ENCODE measurements around the gene SLC6A13. TPM values are rescaled to one million over a fixed set of nuclear protein-coding genes. Genes with fewer than 3 reads are reported as not detected.

Gene SLC6A13
- total and polyA plus RNA-seq, 2 of the 8 experiments (the other 6 are each of a cell fraction or from before 2014, with no cell fraction given), result 0.03 TPM; not detected in 1

DNA sequence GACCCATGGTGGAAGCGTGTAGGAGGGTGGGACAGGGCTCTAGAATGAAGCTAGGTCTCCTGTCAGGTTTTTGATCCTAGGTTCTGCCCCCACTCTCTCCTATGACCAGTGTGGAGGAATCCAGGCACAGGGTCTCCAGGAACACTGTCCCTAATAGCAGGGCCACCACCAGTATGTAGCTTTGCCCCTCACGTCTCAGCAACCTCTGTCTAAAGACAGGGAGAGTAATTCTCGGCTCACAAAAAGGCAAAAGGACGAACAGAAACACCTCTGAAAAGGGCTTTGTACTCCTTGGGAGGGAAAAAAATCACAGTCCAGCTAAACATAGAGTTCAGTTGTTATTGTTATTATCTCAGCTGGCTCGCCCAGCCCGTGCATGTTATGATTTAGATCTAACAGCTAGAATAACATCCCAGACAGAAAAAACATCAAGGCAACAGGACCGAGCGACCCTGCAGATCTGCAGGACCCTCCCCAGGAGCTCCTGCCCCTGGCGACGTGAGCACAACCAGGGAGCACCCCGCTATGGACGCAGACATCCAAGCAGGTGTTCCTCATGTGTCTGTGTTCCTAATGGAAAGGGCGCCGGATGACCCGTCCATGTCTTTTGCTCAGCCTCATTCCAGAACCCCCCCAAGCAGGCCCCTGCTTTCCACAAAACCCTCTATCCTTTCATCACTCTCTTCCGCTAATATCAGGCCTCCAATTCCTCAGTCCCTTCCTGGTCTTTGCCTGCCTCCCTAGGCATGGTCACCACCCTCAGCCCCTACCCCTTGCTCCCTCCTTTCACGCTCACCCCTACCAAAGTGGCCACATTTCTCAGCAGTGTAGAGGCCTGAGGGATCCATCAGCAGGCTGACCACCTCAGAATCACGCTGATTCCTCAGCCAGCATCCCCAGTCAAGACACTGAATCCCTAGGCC lies 34.5 kb downstream of the SLC6A13 start:
- H3K36me3 ChIP-seq (ENCODE audit: control insufficient read depth in 2 of 4, insufficient read depth in 4 of 4, low read length in 3 of 4), result no peaks in the 10 kb centered on the region
- peaks cover 0 to 2% (median 0%) of the 10 kb centered on the region in 4 experiments; a peak in 3 of 7 replicates for H3K27me3 ChIP-seq (replicated peaks in 1 of 4; ENCODE audit: control insufficient read depth in 3 of 4, extremely low read depth in 1 of 4, insufficient read depth in 3 of 4, low read length in 3 of 4)
- FAIRE-seq (no peak), DNase-seq (ENCODE audit: low read depth in 1 of 2, low spot score in 2 of 2) (peak in 1 of 2 experiments; percentile 16)
- no peaks in the 10 kb centered on the region for H4K20me1 ChIP-seq (replicated peaks in 1 of 2; ENCODE audit: control insufficient read depth in 1 of 2, insufficient read depth in 2 of 2, low read length in 2 of 2)
- H3K4me3 ChIP-seq (ENCODE audit: extremely low read depth in 1 of 4, insufficient read depth in 2 of 4, low read depth in 3 of 4, low read length in 4 of 4), result no peak overlapping the region
- H2AK5ac ChIP-seq (ENCODE audit: low read depth, low read length), result no peak overlapping the region
- no peak overlapping the region for H3K23ac ChIP-seq (ENCODE audit: insufficient read length)
- no peak overlapping the region for H4K91ac ChIP-seq (replicated peaks; ENCODE audit: insufficient read length, low read length)
- no peak overlapping the region for H2BK15ac ChIP-seq (ENCODE audit: low read length)
- POLR2A ChIA-PET (ENCODE audit: partially characterized antibody), result interaction anchor here (1.2 kb wide), 1 partner anchor 27 kb away, joined by 3 read pairs; no protein-coding TSS in a partner anchor
- H3K4ac ChIP-seq (replicated peaks; ENCODE audit: insufficient read length, low read depth, low read length), result no peak overlapping the region
- CTCF ChIA-PET (ENCODE audit: partially characterized antibody), result interaction anchor here (1.3 to 8.6 kb wide), 2 partner anchors 8 to 76 kb away, joined by 3 to 101 read pairs; no protein-coding TSS in a partner anchor
- H2BK120ac ChIP-seq (replicated peaks; ENCODE audit: low read depth, low read length), result no peak overlapping the region
- H3K27ac ChIP-seq (ENCODE audit: low read depth, low read length), result no peak overlapping the region
- no peak overlapping the region for H2BK12ac ChIP-seq (ENCODE audit: low read depth, low read length)
- no peak overlapping the region for H3K9ac ChIP-seq (replicated peaks in 1 of 4; ENCODE audit: extremely low read depth in 1 of 4, low read depth in 3 of 4, low read length in 3 of 4)
- H3K79me2 ChIP-seq (ENCODE audit: control insufficient read depth in 1 of 2, insufficient read depth in 2 of 2, low read length in 2 of 2), result no peaks in the 10 kb centered on the region
- H3K23me2 ChIP-seq (ENCODE audit: low read depth, low read length), result no peaks in the 10 kb centered on the region
- H2AFZ ChIP-seq (ENCODE audit: low read length), result no peak overlapping the region
- no peak overlapping the region for H3K18ac ChIP-seq (ENCODE audit: extremely low read depth, low read length)
- H2BK20ac ChIP-seq (ENCODE audit: low read length), result no peak overlapping the region
- 87% methylated on average over 18 of the region's 18 CpGs; no CpG with 5 or more reads in 1 of the 2 experiments for WGBS, 2 experiments (ENCODE audit: extremely low coverage in 1 of 2, insufficient coverage in 1 of 2, insufficient read length in 1 of 2, insufficient replicate concordance in 2 of 2, low coverage in 1 of 2, low lambda C conversion rate in 2 of 2, missing lambda C conversion rate in 1 of 2)
- H3K9me3 ChIP-seq (ENCODE audit: insufficient read depth in 2 of 2, low read depth in 1 of 2, low read length in 1 of 2), result no peaks in the 10 kb centered on the region
- H3K79me1 ChIP-seq (ENCODE audit: low read depth, low read length), result no peaks in the 10 kb centered on the region
- no peak overlapping the region for H3K14ac ChIP-seq (ENCODE audit: insufficient read length)
- H4K8ac ChIP-seq (ENCODE audit: extremely low read depth, insufficient read depth, low read length), result no peak overlapping the region
- H3K56ac ChIP-seq (replicated peaks; ENCODE audit: insufficient read length, low read depth, low read length), result no peak overlapping the region
- H3K4me2 ChIP-seq (ENCODE audit: insufficient read depth in 1 of 2, low read depth in 2 of 2, low read length in 2 of 2), result no peak overlapping the region
- peaks cover 0 to 12% (median 5%) of the 10 kb centered on the region in 4 experiments; a peak in 5 of 7 replicates for H3K4me1 ChIP-seq (replicated peaks in 1 of 4; ENCODE audit: control insufficient read depth in 3 of 4, insufficient read depth in 4 of 4, low read length in 3 of 4)
- no peak overlapping the region for H4K5ac ChIP-seq (ENCODE audit: insufficient read length, low read depth, low read length)
- no peak overlapping the region for H2BK5ac ChIP-seq (ENCODE audit: low read depth, low read length)
- no peak for TF ChIP-seq GTF2F1 (IDR thresholded peaks at IDR 0.05; ENCODE audit: borderline replicate concordance, low read depth, low read length)
- no peak for TF ChIP-seq SIRT6 (IDR thresholded peaks at IDR 0.05; ENCODE audit: low read length)
- TF ChIP-seq KDM1A (IDR thresholded peaks at IDR 0.05; ENCODE audit: borderline replicate concordance, low read length), result no peak
- no peak for TF ChIP-seq CBX8 (IDR thresholded peaks at IDR 0.05; ENCODE audit: borderline replicate concordance, low read depth, low read length)
- TF ChIP-seq, protein P1, sequence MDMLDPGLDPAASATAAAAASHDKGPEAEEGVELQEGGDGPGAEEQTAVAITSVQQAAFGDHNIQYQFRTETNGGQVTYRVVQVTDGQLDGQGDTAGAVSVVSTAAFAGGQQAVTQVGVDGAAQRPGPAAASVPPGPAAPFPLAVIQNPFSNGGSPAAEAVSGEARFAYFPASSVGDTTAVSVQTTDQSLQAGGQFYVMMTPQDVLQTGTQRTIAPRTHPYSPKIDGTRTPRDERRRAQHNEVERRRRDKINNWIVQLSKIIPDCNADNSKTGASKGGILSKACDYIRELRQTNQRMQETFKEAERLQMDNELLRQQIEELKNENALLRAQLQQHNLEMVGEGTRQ (IDR thresholded peaks at IDR 0.05; ENCODE audit: low read length), result no peak
- no peak for TF ChIP-seq KDM4A (IDR thresholded peaks at IDR 0.05; ENCODE audit: low read depth, low read length, severe bottlenecking)
- TF ChIP-seq HDAC6 (IDR thresholded peaks at IDR 0.05; ENCODE audit: low read depth, low read length), result no peak
- no peak for TF ChIP-seq ASH2L (IDR thresholded peaks at IDR 0.05; ENCODE audit: low read length)
- TF ChIP-seq JUN (IDR thresholded peaks at IDR 0.05; ENCODE audit: low read depth, low read length), result no peak
- no peak for TF ChIP-seq EP300 (IDR thresholded peaks at IDR 0.05; ENCODE audit: borderline replicate concordance in 1 of 2, low read depth in 2 of 2, low read length in 2 of 2)
- no peak for TF ChIP-seq JUND (IDR thresholded peaks at IDR 0.05; ENCODE audit: low read length)
